Endometrium (tissue), 2 donors: Measurements from ENCODE around the gene CD79A.

Experiments used
- FAIRE-seq: peaks from 2 replicates; lab custom pipeline; 2012; peaks lifted over from hg19 to GRCh38; lab: Jason Lieb, UNC
- donor health status: control.
- donor health status: control.

Gene CD79A

DNA sequence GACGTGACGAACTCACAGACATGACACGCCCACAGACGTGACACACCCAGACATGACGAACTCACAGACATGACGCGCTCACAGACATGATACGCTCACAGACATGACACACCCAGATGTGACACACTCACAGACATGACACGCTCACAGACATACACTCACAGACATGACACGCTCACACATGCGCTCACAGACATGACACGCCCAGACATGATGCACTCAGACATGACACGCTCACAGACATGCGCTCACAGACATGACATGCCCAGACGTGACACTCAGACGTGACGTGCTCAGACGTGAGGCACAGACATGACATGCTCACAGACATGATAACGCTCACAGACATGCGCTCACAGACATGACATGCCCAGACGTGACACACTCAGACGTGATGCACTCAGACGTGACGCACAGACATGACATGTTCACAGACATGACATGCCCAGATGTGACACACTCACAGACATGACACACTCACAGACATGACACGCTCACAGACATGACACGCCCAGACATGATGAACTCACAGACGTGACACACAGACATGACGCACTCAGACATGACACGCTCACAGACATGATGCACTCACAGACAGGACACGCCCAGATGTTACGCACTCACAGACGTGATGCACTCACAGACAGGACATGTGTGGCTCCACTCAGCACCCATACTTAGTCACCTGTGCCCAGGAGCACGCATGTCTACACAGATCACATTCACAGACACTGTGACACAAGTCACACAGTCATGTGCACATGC, 43.1 kb downstream of the CD79A start:
- no peak for FAIRE-seq

- FAIRE-seq: no peak
Measured at GRCh38 chr19:41920882-41921576, 44.0 kb downstream of the CD79A start.

GRCh38 chr19:41921577-41922576, 44.8 kb downstream of the CD79A start:
- no peak for FAIRE-seq

- FAIRE-seq: no peak
Measured at GRCh38 chr19:41922585-41922984, 45.5 kb downstream of the CD79A start.

GRCh38 chr19:41923045-41923788, 46.1 kb downstream of the CD79A start:
- no peak for FAIRE-seq

DNA sequence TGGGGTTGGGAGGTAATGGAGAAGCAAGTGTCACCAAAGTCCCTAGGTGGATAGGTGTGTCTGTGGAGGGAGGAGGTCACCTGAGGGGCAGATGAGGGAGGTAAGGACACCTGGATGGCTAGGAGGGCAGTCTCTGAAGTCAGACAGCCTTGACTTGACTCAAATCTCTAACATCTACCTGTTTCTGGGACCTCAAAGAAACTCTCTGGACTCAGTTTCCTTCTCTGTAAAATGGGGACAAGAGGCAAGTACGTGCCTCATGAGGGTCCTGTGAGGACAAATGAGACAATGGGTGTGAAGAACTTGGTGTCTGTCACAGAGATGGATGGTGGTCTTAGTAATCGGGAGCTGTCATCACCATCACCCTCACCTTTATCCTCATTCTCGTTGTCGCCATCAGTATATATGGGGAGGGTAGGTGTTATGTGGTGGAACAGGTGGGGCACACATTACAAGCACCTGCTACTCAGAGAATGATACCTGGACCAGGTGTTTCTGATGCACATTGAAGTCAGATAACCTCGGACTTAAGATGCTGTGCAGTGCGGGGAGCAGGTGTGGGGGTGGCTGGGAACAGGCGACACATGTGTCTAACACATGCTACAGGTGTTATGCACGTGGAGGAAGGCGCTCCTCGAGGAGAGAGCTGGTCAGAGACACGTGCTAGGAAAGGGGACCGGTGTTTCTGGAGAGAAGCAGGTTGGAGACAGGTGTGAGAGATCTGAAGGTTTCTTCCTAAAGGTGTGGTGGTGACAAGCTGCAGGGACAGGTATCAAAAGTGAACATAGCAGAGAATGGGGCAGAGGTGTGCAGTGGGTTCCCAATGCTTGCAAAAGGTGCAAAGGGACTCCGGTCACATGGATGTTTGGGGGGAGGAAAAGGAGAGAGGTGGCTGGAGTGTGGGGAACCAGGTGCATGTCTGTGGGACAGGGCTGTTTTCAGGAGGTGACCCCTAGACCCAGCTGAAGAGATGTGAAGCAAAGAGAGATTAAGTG, 47.4 kb downstream of the CD79A start:
- no peak for FAIRE-seq

DNA sequence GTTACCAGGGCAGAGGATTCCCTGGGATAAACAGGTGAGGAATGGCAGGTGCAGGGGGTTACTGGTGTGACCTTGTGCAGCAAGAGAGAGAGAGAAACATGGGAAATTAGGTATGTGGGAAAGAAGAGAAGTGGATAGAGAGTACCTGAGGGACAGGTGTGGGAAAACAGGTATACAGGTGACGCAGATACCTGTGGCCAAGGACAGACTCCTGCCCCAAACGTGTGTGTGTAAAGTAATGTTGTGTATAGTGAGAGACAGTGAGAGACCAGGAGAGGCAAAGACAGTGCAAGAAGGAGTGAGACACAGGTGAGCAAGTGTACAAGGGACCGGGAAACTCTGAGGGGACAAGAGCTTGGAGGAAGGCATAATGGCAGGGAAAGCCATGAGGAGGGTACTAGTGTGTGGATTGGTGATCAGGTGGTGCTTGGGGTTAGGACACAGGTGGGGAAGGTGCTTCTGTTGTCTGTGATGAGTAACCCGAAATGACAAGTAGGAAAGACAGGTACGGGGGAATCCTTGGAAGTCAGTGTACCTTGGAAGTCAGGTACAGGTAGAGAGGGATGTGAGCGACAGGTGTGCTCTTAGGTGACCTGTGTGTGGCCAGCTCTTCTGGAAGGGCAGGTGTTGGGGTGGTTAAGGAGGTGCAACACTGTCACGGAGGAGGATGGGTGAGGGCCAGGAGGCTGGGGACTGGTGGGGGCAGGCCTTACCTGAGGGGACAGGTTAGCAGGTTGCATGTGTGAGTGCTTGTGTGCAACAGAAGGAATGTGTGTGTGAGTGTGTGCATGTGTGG, 48.3 kb downstream of the CD79A start:
- FAIRE-seq: no peak

- FAIRE-seq: no peak
Measured at GRCh38 chr19:41926028-41926762, 49.1 kb downstream of the CD79A start.

DNA sequence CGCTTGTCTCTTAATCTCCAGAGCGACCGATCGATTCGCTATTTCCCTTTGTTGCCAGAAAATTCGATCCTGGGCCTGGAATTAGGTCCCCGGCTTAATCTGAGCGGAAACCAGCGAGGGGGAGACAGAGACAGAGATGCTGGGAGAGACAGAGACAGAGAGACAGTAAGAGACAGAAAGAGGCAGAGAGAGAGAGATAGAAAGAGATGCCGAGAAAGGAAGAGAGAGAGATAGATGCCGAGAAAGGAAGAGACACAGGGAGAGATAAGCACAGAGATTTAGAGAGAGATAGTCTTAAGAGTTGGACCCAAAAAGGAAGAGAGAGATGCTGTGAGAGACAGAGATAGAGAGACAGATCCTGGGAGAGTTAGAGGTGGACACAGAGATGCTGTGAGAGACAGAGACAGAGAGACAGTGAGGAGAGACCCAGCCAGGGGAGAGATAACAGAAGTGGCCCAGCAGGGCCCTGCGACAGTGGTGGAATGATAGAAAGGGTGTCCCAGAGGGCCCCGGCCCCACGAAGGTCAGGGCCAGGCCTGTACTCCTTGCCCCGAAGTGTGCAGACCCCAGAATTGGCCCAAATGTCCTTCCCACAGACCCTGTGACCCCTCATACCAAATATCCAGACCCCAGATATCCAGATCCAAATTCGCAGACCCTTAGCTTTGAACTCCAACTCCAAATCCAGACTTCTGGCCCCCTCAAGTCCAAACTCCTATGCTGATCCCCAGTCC, 49.9 kb downstream of the CD79A start:
- FAIRE-seq: no peak

GRCh38 chr19:41927497-41928192, 50.6 kb downstream of the CD79A start:
- FAIRE-seq: no peak

GRCh38 chr19:41928221-41928683, 51.2 kb downstream of the CD79A start, which contains the start of gene ERFL:
TSS of gene ERFL (minus strand) at chr19:41928449. CDS start at chr19:41912919, 15,530 bp downstream.
- FAIRE-seq: no peak

- no peak for FAIRE-seq
Measured at GRCh38 chr19:41928754-41929535, 51.9 kb downstream of the CD79A start.

DNA sequence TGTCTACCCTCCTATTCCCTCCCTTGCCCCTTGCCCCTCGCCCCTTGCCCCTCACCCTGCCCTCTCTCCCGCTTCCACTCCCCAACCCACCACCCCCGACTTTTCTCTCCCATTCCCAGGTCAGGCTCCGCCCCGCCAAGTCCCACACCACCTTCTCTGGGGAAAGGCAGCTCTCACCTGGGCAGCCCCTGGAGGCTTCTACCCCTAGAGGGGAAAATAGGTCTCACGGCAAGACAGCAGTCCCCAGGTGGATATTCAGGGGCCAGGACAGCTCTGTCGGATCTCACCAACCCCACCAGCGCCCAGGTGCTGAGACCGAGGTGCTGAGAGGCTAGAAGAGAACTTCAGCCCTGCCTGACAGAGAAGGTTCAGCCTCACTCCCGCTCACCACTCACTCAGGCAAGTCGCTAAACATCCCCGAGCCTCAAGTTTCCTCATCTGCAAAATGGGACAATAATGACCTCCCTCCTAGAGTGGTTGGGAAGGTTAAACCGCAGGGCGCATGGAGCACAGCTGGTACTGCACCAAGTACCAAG, 52.5 kb downstream of the CD79A start:
- FAIRE-seq: no peak

DNA sequence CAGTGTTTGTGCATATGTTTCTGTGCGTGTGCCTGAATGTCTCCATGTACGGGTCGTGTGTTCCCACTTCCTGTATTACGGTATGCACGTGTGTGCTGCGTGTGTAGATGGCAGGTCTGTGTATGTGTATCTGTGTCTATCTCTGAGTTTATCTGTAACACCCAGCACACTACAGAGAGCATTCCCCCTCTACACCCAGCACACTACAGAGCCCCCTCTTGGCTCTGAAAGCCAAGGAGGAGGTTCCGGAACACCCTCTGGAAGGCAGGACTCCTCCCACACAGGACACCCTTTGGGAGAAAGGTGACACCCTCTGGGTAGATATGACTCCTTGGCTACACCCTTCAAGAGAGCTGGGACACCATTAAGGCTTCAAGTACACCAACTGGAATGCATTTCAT, 53.2 kb downstream of the CD79A start:
- no peak for FAIRE-seq
